ENCODE results near the gene IST1.

DNA sequence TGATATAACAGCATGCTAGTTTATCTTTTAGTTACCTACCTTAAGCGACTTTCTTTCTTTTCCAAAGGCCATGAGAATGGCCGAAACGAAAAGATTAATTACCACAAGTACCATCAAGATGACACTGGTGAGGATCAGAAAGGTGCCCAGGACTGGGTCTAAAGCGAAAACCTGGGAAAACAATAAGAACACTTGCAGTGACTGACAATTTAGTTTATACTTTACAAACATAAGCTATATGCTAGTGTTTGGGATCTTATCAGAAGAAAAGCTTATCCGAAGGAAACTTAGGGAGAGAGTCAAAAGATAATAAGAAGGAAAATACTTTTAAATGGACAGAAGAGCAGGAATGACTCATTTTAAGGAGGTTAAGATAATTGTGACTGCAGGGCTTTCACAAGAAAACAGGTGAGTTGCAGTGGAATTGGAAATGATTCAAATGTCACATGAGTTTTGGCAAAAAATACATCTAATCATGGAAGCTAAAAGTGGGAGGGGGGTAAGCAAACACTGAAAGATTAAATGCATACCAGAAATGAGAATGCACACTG is 34.8 kb downstream of the IST1 start:
- TF ChIP-seq POLR2A (IDR thresholded peaks at IDR 0.05): no peak
- TF ChIP-seq POLR2AphosphoS5 (IDR thresholded peaks at IDR 0.05): no peak
- TF ChIP-seq, protein P1, sequence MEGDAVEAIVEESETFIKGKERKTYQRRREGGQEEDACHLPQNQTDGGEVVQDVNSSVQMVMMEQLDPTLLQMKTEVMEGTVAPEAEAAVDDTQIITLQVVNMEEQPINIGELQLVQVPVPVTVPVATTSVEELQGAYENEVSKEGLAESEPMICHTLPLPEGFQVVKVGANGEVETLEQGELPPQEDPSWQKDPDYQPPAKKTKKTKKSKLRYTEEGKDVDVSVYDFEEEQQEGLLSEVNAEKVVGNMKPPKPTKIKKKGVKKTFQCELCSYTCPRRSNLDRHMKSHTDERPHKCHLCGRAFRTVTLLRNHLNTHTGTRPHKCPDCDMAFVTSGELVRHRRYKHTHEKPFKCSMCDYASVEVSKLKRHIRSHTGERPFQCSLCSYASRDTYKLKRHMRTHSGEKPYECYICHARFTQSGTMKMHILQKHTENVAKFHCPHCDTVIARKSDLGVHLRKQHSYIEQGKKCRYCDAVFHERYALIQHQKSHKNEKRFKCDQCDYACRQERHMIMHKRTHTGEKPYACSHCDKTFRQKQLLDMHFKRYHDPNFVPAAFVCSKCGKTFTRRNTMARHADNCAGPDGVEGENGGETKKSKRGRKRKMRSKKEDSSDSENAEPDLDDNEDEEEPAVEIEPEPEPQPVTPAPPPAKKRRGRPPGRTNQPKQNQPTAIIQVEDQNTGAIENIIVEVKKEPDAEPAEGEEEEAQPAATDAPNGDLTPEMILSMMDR (IDR thresholded peaks at IDR 0.05): no peak

All from prostate gland (tissue), 2 donors.